Activated naive CD8-positive, alpha-beta T cell treated with anti-CD3 and anti-CD28 coated beads, Interleukin-2, amount 10 ng/mL, durations not matched to agents 7 days and 5 days (primary cell): ENCODE results near the gene HDAC7. TPM values are rescaled to one million over a fixed set of nuclear protein-coding genes. Genes with fewer than 3 reads are reported as not detected.
"Not testable (repeated sequence)": the region's sequence is repeated elsewhere in the genome, so short reads cannot be mapped to it uniquely, and the experiment has no call there.

ENCODE experiments used
- ATAC-seq: fragments of 150-1000 bp; cut with Tn5 transposase; one replicate; pipeline ENCODE4 v1.10.0; 2021; ENCODE audit warnings: low read depth, moderate library complexity
- POLR2A ChIA-PET: fragments of 350-600 bp; sonication (Branson Sonifier 250); formaldehyde crosslinking; loops from one replicate; lab custom pipeline; 2021; ENCODE audit warnings: antibody characterized with exemption; lab: Charles Lee
- DNase-seq: peaks from one replicate; pipeline ENCODE4 v3.0.0; 2021
- H3K27ac Mint-ChIP-seq: one replicate; pipeline ENCODE4 v1.8.0; 2022; ENCODE audit warnings: mild to moderate bottlenecking, mixed read lengths
- H3K27me3 Mint-ChIP-seq: one replicate; pipeline ENCODE4 v1.8.0; 2022; ENCODE audit warnings: mild to moderate bottlenecking, moderate library complexity, mixed read lengths
- H3K36me3 Mint-ChIP-seq: one replicate; pipeline ENCODE4 v1.8.0; 2021; ENCODE audit warnings: mild to moderate bottlenecking, mixed read lengths
- H3K4me1 Mint-ChIP-seq: one replicate; pipeline ENCODE4 v1.8.0; 2021; ENCODE audit warnings: mixed read lengths
- H3K4me3 Mint-ChIP-seq: one replicate; pipeline ENCODE4 v1.8.0; 2022; ENCODE audit warnings: mild to moderate bottlenecking, moderate library complexity, mixed read lengths
- H3K9me3 Mint-ChIP-seq: one replicate; pipeline ENCODE4 v1.8.0; 2021; ENCODE audit warnings: mixed read lengths
- total RNA-seq, 2 experiments: library from RNA; stranded (reverse); gene quantifications; one replicate each; pipeline ENCODE4 v1.2.3, GENCODE V29; 2021

HDAC7 gene
- total RNA-seq, 2 experiments from 2014 or later, result 200 to 215 TPM

- no peaks in the 10 kb centered on the region for H3K27me3 Mint-ChIP-seq
- peak overlapping the region; percentile 91 for H3K4me3 Mint-ChIP-seq
- peaks cover 76% of the 10 kb centered on the region for H3K4me1 Mint-ChIP-seq
- ATAC-seq, result no peak
- H3K36me3 Mint-ChIP-seq, result peaks cover 21% of the 10 kb centered on the region
- POLR2A ChIA-PET, result interaction anchor here (1.0 to 18.4 kb wide), 11 partner anchors 6 to 70 kb away, joined by 3 to 465 read pairs (median 9); partner anchors contain the start of gene HDAC7
- peak overlapping the region; percentile 98 for H3K27ac Mint-ChIP-seq
- no peaks in the 10 kb centered on the region for H3K9me3 Mint-ChIP-seq
- DNase-seq, result no peak
Measured at GRCh38 chr12:47811581-47812484, 7.9 kb downstream of the HDAC7 start.

GRCh38 chr12:47811072-47811396 lies 8.7 kb downstream of the HDAC7 start:
- Mint-ChIP-seq H3K4me3 (peak overlapping the region; percentile 91), H3K9me3 (no peaks in the 10 kb centered on the region), H3K27me3 (no peaks in the 10 kb centered on the region), H3K27ac (peak overlapping the region; percentile 96), H3K36me3 (peaks cover 22% of the 10 kb centered on the region), H3K4me1 (peaks cover 79% of the 10 kb centered on the region)
- POLR2A ChIA-PET, result interaction anchor here (4.2 to 18.4 kb wide), 3 partner anchors 6 to 22 kb away, joined by 28 to 465 read pairs (median 428); partner anchors contain the start of gene HDAC7
- no peak for ATAC-seq
- DNase-seq, result no peak

- Mint-ChIP-seq H3K36me3 (peaks cover 25% of the 10 kb centered on the region), H3K27ac (peak overlapping the region; percentile 96), H3K4me1 (peaks cover 82% of the 10 kb centered on the region), H3K4me3 (peak overlapping the region; percentile 33)
- H3K27me3 Mint-ChIP-seq, H3K9me3 Mint-ChIP-seq, ATAC-seq, DNase-seq: not testable (repeated sequence)
- POLR2A ChIA-PET, result interaction anchor here (1.8 to 18.4 kb wide), 4 partner anchors 8 to 348 kb away, joined by 5 to 465 read pairs (median 228); partner anchors contain the start of genes ASB8 and HDAC7
Measured at GRCh38 chr12:47809518-47809917, 10.2 kb downstream of the HDAC7 start.

GRCh38 chr12:47808574-47809365 lies 10.9 kb downstream of the HDAC7 start:
- ATAC-seq (peak; percentile 15), DNase-seq (peak; percentile 65)
- Mint-ChIP-seq H3K4me3 (peak overlapping the region; percentile 79), H3K4me1 (peaks cover 85% of the 10 kb centered on the region), H3K27me3 (no peaks in the 10 kb centered on the region), H3K36me3 (peaks cover 24% of the 10 kb centered on the region), H3K27ac (peak overlapping the region; percentile 95), H3K9me3 (no peaks in the 10 kb centered on the region)
- POLR2A ChIA-PET, result interaction anchor here (0.7 to 18.4 kb wide), 19 partner anchors 9 to 593 kb away, joined by 3 to 465 read pairs (median 4); partner anchors contain the start of genes ASB8, HDAC7, RPAP3 and SLC48A1

- DNase-seq, result peak; percentile 79
- peak; percentile 53 for ATAC-seq
- Mint-ChIP-seq H3K27me3 (no peaks in the 10 kb centered on the region), H3K27ac (peak overlapping the region; percentile 95), H3K9me3 (no peaks in the 10 kb centered on the region), H3K4me3 (peak overlapping the region; percentile 79), H3K36me3 (peaks cover 24% of the 10 kb centered on the region), H3K4me1 (peaks cover 89% of the 10 kb centered on the region)
- POLR2A ChIA-PET, result interaction anchor here (0.7 to 18.4 kb wide), 20 partner anchors 8 to 592 kb away, joined by 3 to 465 read pairs (median 4); partner anchors contain the start of genes ASB8, HDAC7, RPAP3 and SLC48A1
Measured at GRCh38 chr12:47808050-47808449, 11.7 kb downstream of the HDAC7 start.

- Mint-ChIP-seq H3K9me3 (no peaks in the 10 kb centered on the region), H3K27ac (peak overlapping the region; percentile 95), H3K4me1 (peaks cover 92% of the 10 kb centered on the region), H3K36me3 (peaks cover 24% of the 10 kb centered on the region), H3K27me3 (no peaks in the 10 kb centered on the region), H3K4me3 (peak overlapping the region; percentile 79)
- ATAC-seq (no peak), DNase-seq (no peak)
- POLR2A ChIA-PET, result interaction anchor here (0.9 to 18.4 kb wide), 17 partner anchors 7 to 591 kb away, joined by 3 to 465 read pairs (median 4); partner anchors contain the start of genes HDAC7, RPAP3 and SLC48A1
Measured at GRCh38 chr12:47807338-47807737, 12.4 kb downstream of the HDAC7 start.

- H3K27ac Mint-ChIP-seq, result peak overlapping the region; percentile 95
- peaks cover 29% of the 10 kb centered on the region for H3K36me3 Mint-ChIP-seq
- POLR2A ChIA-PET, result interaction anchor here (1.3 to 18.4 kb wide), 3 partner anchors 12 to 78 kb away, joined by 4 to 465 read pairs (median 428); partner anchors contain the start of gene HDAC7
- peaks cover 91% of the 10 kb centered on the region for H3K4me1 Mint-ChIP-seq
- DNase-seq (no peak), ATAC-seq (no peak)
- H3K27me3 Mint-ChIP-seq, result no peaks in the 10 kb centered on the region
- peak overlapping the region; percentile 58 for H3K4me3 Mint-ChIP-seq
- no peaks in the 10 kb centered on the region for H3K9me3 Mint-ChIP-seq
Measured at GRCh38 chr12:47805417-47805816, 14.3 kb downstream of the HDAC7 start.

GRCh38 chr12:47804171-47804570 lies 15.5 kb downstream of the HDAC7 start:
- H3K27ac Mint-ChIP-seq, result peak overlapping the region; percentile 95
- H3K4me1 Mint-ChIP-seq, result peaks cover 92% of the 10 kb centered on the region
- H3K9me3 Mint-ChIP-seq, result no peaks in the 10 kb centered on the region
- no peak for DNase-seq
- ATAC-seq, result no peak
- H3K36me3 Mint-ChIP-seq, result peaks cover 30% of the 10 kb centered on the region
- no peak overlapping the region for H3K4me3 Mint-ChIP-seq
- H3K27me3 Mint-ChIP-seq, result no peaks in the 10 kb centered on the region
- POLR2A ChIA-PET, result interaction anchor here (0.8 to 18.4 kb wide), 4 partner anchors 13 to 29 kb away, joined by 4 to 465 read pairs (median 220); partner anchors contain the start of gene HDAC7

- no peak for DNase-seq
- no peak for ATAC-seq
- H3K9me3 Mint-ChIP-seq, result no peaks in the 10 kb centered on the region
- H3K4me1 Mint-ChIP-seq, result peaks cover 90% of the 10 kb centered on the region
- H3K27ac Mint-ChIP-seq, result peak overlapping the region; percentile 95
- H3K4me3 Mint-ChIP-seq, result peak overlapping the region; percentile 84
- POLR2A ChIA-PET, result interaction anchor here (2.3 to 18.4 kb wide), 3 partner anchors 14 to 29 kb away, joined by 13 to 465 read pairs (median 428); partner anchors contain the start of gene HDAC7
- no peaks in the 10 kb centered on the region for H3K27me3 Mint-ChIP-seq
- peaks cover 31% of the 10 kb centered on the region for H3K36me3 Mint-ChIP-seq
Measured at GRCh38 chr12:47803191-47803875, 16.4 kb downstream of the HDAC7 start.

- peak overlapping the region; percentile 84 for H3K4me3 Mint-ChIP-seq
- peaks cover 82% of the 10 kb centered on the region for H3K4me1 Mint-ChIP-seq
- H3K27ac Mint-ChIP-seq, result peak overlapping the region; percentile 95
- DNase-seq (no peak), ATAC-seq (peak; percentile 45)
- H3K36me3 Mint-ChIP-seq, result peaks cover 37% of the 10 kb centered on the region
- POLR2A ChIA-PET, result interaction anchor here (2.3 to 18.4 kb wide), 4 partner anchors 7 to 31 kb away, joined by 13 to 465 read pairs (median 228); partner anchors contain the start of gene HDAC7
- H3K9me3 Mint-ChIP-seq, result no peaks in the 10 kb centered on the region
- no peaks in the 10 kb centered on the region for H3K27me3 Mint-ChIP-seq
Measured at GRCh38 chr12:47802312-47802711, 17.4 kb downstream of the HDAC7 start.

- peaks cover 78% of the 10 kb centered on the region for H3K4me1 Mint-ChIP-seq
- peaks cover 36% of the 10 kb centered on the region for H3K36me3 Mint-ChIP-seq
- POLR2A ChIA-PET, result interaction anchor here (2.3 to 18.4 kb wide), 4 partner anchors 8 to 31 kb away, joined by 13 to 465 read pairs (median 228); partner anchors contain the start of gene HDAC7
- no peaks in the 10 kb centered on the region for H3K27me3 Mint-ChIP-seq
- H3K27ac Mint-ChIP-seq, result peak overlapping the region; percentile 95
- H3K9me3 Mint-ChIP-seq, result no peaks in the 10 kb centered on the region
- no peak for ATAC-seq
- no peak for DNase-seq
- peak overlapping the region; percentile 84 for H3K4me3 Mint-ChIP-seq
Measured at GRCh38 chr12:47801904-47802246, 17.8 kb downstream of the HDAC7 start.
